ENCODE results near the gene PIEZO1. TPM values are rescaled to one million over a fixed set of nuclear protein-coding genes. Genes with fewer than 3 reads are reported as not detected.

The PIEZO1 gene
- total RNA-seq, 1 donor, result 197 TPM

DNA sequence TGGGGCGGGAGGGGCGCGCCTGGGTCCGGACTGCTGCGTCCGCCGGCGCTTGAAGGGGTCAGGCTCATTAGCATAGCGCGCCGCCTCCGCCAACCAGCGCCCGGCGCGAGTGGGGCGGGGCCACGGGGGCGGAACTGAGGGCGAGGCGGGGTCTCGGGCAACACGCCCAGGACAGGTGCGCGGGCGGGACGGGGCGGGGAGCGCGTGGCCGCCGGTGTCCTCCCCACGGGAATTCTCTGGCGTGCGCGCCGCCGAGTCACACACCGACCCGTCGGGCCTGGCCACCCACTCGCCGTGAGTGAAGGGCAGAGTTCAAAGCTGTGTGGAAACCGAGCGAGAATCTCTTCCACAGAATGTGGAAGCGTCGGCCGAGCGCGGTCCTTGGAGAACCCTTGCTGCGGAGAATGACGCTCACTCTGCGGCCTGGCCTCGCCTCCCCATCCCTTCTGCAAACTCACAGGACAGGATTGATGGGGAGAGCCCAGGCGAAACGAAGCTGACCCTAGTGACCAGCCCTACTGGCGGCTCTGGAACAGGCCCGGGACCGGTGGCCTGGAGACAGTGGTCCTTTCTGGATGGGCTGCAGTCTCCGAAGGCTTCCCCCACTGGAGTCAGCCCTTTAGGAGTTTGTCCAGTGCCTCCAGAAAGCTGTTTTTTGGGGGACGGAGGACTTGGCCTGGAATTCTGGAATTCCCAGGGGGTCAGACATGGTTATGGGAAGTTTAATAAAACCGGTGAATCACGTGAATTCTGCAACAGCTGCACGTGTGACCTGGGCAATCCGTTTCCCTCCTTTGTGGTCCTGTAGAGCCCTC is 98.4 kb downstream of the PIEZO1 start, which contains the start of gene SNAI3:
Gene SNAI3, minus strand, starts transcription at position 69 of the 815 bp plus-strand sequence. CDS start 101 bp downstream, outside the sequence.
- TF ChIP-seq CTCF (IDR thresholded peaks at IDR 0.05; ENCODE audit: insufficient read depth, low read depth, low read length), result no peak
- H3K4me3 ChIP-seq (ENCODE audit: low read depth, low read length), result peak within 1 kb of the TSS; percentile 62
- peak; percentile 56 for DNase-seq (ENCODE audit: low read depth)

- no peak for TF ChIP-seq CTCF (IDR thresholded peaks at IDR 0.05; ENCODE audit: insufficient read depth, low read depth, low read length)
- no peak for DNase-seq (ENCODE audit: low read depth)
- peak overlapping the region; percentile 62 for H3K4me3 ChIP-seq (ENCODE audit: low read depth, low read length)
Observed at GRCh38 chr16:88686062-88686438, 99.0 kb downstream of the PIEZO1 start.

DNA sequence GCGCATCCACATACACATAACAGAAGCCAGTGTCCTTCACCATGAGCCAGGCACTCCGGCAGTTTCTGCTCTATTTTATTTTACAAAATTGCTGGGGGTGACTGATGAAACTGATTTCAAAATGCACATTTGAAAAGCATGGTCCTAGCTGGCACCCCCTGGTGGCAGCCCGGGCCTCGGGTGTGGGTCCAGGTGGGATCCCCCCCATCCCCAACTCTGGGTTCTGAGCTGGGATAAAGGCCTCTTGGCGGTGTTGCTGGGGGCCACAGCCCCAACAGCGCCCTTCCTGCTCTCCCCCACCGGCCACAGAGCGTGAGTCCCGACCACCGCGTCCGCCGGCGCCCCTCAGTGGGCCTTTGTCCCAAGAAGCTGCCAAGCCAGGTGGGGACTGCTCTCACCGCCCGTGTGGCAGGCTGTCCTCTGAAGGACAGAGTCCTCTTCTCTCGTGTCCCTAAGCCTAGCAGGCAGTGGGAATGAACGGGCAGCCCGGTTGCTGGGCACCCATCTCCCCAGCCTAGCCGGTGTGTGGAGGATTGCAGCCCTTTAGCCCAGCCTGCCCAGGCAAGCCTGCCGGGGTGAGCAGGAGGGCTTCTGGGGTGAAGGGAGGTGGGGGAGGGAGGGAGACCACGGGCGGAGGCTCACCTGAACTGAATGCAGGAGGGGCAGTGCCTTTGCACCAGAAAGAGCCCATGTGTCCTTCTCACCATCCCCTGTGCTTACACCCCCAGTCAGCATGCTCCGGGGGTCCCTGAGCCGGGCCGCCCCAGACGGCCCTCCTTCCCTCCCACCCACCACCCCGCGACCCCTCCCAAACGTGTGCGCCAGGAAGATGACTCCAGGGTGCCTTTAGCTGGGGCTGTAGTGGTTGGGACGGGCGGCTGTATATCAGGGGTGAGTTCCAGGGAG is 99.6 kb downstream of the PIEZO1 start:
- peak; percentile 42 for DNase-seq (ENCODE audit: low read depth)
- H3K4me3 ChIP-seq (ENCODE audit: low read depth, low read length), result peak overlapping the region; percentile 62
- TF ChIP-seq CTCF (IDR thresholded peaks at IDR 0.05; ENCODE audit: insufficient read depth, low read depth, low read length), result peak; percentile 67

GRCh38 chr16:88684569-88685155 is 100.4 kb downstream of the PIEZO1 start:
- H3K4me3 ChIP-seq (ENCODE audit: low read depth, low read length), result no peak overlapping the region
- no peak for DNase-seq (ENCODE audit: low read depth)
- no peak for TF ChIP-seq CTCF (IDR thresholded peaks at IDR 0.05; ENCODE audit: insufficient read depth, low read depth, low read length)

DNA sequence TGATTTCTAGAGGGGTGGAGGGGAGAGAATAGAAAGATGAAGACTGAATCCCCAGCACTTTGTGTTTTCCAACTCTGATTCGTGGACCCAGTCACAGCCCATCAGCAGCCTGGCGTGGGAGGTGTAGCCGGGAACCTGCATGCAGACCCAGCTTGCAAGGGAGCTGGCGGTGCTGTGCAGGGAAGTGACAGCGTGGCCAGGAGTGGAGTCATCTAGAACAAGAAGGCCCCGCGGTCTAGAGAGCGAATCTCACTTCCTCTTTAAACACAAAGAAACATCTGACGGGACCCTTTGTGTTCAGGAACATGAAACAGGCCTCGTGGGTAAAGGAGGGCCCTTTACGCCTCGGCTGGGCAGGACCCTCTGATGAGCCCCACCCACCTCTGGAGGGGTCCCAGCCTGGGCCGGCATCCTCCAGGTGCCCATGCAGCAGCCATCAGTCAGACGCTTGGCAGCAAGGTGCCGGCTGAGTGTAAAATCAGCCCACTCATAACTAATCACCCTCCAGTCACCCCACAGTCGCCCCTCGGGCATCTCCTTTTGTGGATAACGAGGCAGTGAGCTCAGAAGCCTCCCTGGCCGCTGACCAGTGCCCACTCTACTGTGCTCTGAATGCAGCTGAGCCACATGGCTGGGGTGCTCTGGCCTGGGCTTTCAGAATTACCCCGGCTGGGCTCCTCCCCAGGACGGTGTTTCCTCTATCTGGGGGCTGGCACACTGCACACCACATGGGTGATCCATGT is 103.1 kb downstream of the PIEZO1 start:
- no peak overlapping the region for H3K4me3 ChIP-seq (ENCODE audit: low read depth, low read length)
- TF ChIP-seq CTCF (IDR thresholded peaks at IDR 0.05; ENCODE audit: insufficient read depth, low read depth, low read length), result no peak
- DNase-seq (ENCODE audit: low read depth), result no peak

DNA sequence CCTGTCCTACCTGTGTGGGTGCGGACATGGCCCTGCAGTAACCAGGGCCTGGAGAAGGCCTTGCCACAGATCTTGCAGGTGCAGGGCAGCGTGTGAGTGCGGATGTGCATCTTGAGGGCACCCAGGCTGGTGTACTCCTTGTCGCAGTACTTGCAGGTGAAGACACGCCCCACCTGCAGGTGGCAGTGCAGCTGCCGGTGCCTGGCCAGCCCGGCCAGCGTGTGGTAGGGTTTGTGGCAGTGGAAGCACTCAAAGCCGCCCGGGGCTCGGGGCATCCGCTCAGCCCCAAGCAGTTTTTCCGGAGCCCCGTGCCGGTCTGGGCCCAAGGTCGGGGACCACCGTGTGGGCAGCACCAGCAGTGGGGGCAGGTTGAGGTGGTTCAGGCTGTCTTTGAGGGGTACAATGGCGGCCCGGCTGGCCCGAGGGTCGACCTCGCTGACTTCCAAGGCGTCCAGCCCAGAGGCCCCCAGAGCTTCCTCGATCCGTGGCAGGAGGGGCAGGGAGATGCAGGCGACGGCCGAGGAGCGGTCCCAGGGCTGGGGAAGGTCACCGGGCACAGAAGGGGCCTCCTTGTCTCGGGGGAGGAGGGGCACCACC is 103.8 kb downstream of the PIEZO1 start:
- no peak for DNase-seq (ENCODE audit: low read depth)
- no peak overlapping the region for H3K4me3 ChIP-seq (ENCODE audit: low read depth, low read length)
- TF ChIP-seq CTCF (IDR thresholded peaks at IDR 0.05; ENCODE audit: insufficient read depth, low read depth, low read length), result peak; percentile 23

Measured in fibroblast of villous mesenchyme (primary cell).